NCI-H1417 (cell line): ENCODE data around the gene SP1.
"Not testable (repeated sequence)": the region's sequence is repeated elsewhere in the genome, so short reads cannot be mapped to it uniquely, and the experiment has no call there.

Experiments
- DNase-seq, 3 experiments: peaks; one replicate each; lab custom pipeline; 2025; lab: John Stamatoyannopoulos, UW

Gene SP1

GRCh38 chr12:53413485-53414204, 33.7 kb downstream of the SP1 start:
- DNase-seq: no peak

GRCh38 chr12:53414756-53415417, 34.9 kb downstream of the SP1 start:
- DNase-seq: no peak

DNA sequence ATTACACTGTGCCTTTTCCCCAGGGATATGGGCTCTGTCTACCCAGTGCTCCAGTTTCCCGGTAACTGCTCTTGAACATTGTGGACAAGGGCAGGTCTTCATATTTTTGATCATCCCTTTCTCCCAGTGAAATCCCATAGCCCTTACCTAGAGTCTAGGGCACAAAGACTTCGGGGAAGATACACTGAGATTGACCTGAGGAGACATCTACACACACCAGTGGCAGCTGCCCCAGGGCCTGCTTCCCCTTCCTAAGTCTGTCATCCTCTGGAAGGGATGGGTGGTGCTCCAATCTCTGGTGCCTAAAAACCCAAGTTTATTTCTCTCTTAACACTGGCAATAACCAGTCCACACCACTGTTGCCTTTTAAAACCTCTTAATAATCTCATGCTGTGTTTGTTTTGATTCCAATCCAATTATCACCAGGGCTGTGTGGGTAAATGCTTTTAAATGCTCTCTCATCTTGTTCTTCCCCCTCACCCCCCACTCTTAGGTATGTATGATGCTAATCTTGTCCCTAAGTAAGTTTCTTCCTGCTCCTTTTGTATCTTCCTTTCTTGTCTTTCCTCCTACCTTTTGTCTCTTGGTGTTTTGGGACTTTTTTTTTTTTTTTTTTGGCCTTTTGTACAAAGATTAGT, 35.9 kb downstream of the SP1 start:
- DNase-seq: peak in 2 of 3 experiments; percentile 36 to 79

DNA sequence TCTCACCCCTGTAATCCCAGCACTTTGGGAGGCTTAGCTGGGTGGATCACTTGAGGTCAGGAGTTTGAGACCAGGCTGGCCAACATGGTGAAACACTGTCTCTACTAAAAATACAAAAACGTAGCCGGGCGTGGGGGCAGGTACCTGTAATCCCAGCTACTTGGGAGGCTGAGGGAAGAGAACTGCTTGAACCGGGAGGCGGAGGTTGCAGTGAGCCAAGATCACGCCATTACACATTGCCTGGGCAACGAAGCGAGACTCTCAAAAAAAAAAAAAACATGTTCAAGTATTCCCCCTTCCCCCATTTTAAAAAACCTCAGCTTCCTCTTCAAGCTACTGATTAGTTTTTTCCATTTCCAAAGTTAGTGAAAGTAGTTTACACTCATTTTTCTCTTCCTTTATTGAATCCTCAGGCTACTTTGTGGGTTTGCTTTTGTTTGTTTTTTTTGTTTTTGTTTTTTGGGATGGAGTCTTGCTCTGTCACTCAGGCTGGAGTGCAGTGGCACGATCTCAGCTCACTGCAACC, 37.4 kb downstream of the SP1 start:
- not testable (repeated sequence) for DNase-seq

DNA sequence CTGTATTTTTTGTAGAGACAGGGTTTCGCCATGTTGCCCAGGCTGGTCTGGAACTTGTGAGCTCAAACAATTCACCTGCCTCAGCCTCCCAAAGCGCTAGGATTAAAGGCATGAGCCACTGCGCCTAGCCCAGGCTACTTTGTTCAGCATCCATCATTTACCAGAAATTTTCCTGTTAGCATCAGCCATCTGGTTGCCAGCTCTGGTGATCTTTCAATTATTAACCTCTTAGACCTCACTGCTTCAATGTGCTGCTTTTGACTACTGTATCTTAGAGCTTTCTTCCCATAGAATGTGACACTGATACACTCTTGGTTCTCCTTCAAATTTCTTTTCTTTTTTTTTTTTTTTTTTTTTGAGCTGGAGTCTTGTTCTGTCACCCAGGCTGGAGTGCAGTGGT, 38.2 kb downstream of the SP1 start:
- DNase-seq: no peak

GRCh38 chr12:53419756-53420155, 39.8 kb downstream of the SP1 start:
- DNase-seq: no peak

- DNase-seq: not testable (repeated sequence)
Observed at GRCh38 chr12:53422247-53422646, 42.3 kb downstream of the SP1 start.

- no peak for DNase-seq
Observed at GRCh38 chr12:53423597-53423996, 43.6 kb downstream of the SP1 start, which contains the start of gene AMHR2. Gene AMHR2 (plus strand): TSS chr12:53423855. CDS start chr12:53423935, 80 bp downstream.

- DNase-seq: no peak
Observed at GRCh38 chr12:53424626-53425514, 44.9 kb downstream of the SP1 start.

DNA sequence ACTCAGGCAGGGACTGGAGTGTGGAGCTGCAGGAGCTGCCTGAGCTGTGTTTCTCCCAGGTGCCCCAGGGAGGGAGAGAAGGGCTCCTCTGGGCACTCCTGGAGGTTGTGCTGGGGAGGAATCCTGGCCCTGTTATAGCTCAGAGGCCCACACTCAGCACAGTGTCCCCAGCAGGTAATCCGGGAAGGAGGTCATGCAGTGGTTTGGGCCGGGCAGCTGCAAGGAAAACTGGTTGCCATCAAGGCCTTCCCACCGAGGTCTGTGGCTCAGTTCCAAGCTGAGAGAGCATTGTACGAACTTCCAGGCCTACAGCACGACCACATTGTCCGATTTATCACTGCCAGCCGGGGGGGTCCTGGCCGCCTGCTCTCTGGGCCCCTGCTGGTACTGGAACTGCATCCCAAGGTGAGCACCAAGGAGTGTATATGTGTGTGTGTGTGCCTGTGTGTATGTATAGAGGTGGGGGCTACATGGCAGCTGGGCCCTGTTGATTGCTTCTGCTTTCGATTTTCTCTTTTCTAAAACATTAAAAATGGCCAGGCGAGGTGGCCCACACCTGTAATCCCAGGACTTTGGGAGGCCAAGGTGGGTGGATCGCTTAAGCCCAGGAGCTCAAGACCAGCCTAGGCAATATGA, 45.7 kb downstream of the SP1 start:
- no peak for DNase-seq

DNA sequence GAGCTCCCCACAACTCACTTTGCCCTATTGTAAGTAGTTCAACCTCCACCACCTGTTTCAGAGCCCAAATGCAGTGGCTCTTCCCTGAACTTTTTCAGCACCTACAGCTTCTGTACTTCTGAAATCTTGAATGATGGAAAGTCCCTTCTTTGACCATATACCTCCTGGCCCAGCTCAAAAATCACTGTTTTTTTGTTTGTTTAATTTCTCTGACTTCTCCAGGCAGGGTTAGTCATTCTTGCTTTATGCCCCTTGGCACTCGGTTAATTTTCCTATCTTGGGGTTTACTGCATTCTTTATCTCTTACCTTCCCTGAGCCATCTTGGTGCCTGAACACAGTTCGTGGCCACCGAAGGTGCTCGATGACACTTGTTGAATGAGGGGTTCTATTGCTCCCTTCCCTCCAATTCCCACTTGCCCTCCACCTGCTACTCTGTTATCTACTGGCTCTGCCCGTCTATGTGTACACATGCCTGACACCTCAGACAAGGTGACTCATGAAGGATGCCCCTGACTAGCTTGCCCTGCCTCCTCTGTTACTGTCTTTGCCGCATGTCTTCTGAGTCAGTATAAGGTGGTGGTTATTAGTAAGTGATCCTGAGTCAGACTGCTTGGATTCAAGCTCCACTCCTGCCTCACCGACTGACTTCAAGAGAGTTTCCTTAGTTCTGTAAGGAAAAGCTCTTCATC, 48.1 kb downstream of the SP1 start:
- DNase-seq: no peak

DNA sequence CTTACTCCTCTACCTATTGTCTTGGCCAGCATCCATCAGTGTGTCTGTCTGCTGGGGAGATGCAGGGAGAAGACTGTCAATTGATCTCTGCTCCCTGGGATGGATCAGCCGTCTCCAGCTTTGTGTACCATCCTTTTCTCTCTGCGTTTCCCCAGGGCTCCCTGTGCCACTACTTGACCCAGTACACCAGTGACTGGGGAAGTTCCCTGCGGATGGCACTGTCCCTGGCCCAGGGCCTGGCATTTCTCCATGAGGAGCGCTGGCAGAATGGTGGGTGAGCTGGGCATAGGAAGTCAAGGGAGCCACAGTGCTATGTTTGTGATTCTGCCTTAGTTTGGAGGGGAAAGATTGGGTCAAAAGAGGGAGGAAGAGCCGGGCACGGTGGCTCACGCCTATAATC, 48.8 kb downstream of the SP1 start:
- DNase-seq: no peak

- no peak for DNase-seq
Observed at GRCh38 chr12:53430116-53430515, 50.1 kb downstream of the SP1 start.

DNA sequence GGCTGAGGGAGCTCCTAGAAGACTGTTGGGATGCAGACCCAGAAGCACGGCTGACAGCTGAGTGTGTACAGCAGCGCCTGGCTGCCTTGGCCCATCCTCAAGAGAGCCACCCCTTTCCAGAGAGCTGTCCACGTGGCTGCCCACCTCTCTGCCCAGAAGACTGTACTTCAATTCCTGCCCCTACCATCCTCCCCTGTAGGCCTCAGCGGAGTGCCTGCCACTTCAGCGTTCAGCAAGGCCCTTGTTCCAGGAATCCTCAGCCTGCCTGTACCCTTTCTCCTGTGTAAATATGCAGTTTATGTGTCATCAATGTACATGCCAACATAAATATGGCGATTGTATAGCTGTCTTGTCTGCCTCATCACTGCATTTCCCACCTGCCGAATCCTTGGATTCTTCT, 51.2 kb downstream of the SP1 start:
- DNase-seq: no peak

- not testable (repeated sequence) for DNase-seq
Observed at GRCh38 chr12:53435326-53435725, 55.4 kb downstream of the SP1 start.

GRCh38 chr12:53439582-53439981, 59.6 kb downstream of the SP1 start:
- not testable (repeated sequence) for DNase-seq

DNA sequence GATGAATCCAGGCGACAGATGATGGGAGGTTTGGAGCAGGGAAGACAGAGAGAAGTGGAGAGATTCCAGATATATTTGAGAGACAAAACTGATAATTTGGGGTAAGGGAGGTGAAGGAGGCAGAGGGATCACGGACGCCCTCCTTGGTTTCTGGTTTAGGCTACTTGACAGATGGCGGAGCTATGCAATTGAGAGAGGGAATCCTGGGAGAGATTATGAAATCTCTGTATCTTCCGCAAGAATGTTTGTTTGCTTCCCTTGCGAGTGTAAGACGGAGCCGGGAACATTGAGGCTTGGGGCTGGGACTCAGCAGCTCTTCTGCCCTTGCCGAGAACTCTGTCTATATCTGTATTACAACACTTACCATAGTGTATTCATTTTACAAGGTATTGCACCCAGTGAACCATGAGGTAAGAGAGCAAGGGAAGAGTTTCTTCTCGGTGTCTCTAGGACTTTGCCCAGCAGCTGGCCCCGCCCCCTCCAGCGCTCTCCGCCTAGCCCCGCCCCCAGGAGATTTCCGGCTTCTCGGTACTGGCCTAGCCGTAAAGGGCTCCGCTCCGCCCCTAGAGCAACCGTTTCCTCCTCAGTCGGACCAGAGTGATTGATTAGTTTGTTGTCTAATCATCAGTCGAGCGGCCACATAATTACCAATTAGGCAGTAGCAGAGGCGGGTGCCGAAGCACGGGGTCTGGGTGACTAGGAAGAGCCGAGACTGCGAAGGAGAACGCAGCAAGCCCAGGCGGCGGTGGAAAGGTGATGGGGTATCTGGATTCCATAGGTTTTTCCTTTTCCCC, 61.3 kb downstream of the SP1 start, which contains the start of gene PRR13:
TSS of gene PRR13 (plus strand) at position 695 of the 794 bp plus-strand sequence. CDS start 981 bp downstream, outside the sequence.
- DNase-seq: peak; percentile 98 to 100 (median 99)

DNA sequence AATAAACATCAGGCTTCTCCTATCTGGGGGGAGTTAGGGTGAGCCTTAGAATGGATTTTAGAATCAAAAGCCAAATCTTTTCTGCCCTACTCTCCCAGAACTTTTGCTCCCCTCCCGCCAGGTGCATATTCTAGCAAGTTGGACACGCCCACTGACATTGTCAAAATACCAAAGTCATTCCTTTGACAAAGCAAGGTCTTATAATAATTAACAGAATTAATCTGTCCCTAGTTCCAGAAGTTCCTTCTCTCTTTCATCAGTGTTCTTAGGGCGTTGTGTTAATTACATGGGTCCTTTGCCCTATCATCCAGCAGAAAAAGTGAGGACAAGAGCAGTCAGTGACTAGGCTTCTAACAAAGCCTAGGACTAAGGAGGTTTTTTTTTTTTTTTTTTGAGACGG, 64.0 kb downstream of the SP1 start:
- no peak for DNase-seq

DNA sequence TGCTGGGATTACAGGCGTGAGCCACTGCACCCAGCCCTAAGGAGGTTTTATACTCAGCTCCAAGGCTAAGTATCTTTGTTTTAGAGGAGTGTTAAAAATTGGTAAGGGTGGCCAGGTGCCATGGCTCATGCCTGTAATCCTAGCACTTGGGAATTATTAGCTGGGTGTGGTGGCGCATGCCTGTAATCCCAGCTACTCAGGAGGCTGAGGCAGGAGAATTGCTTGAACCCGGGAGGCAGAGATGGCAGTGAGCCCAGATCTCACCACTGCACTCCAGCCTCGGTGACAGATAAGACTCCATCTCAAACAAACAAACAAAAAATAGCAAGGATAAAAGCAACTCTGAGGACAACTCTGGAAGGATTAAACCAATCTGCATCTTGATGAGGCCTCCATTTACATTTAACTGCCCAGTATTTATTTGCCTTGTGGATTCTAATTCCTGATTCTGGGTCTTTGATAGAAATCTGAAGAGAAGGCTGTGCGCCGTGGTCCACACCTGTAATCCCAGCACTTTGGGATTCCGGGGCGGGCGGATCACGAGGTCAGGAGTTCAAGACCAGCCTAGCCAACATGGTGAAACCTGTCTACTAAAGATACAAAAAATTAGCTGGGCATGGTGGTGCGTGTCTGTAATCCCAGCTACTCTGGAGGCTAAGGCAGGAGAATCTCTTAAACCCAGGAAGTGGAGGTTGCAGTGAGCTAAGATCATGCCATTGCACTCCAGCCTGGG, 64.8 kb downstream of the SP1 start:
- DNase-seq: not testable (repeated sequence)
